A549 (cell line): ENCODE results near the gene HIVEP3. TPM values are rescaled to one million over a fixed set of nuclear protein-coding genes. Genes with fewer than 3 reads are reported as not detected.

ENCODE experiments used
- ATAC-seq, 2 experiments: fragments of 200-7000 bp in 1 of 2; fragments of >200 bp in 1 of 2; cut with Nextera tagmentation in 1 of 2; cut with Tn5 transposase in 1 of 2; 3 replicates each; pipeline versions ENCODE4 v1.8.0 to v1.9.1; 2018 to 2020; ENCODE audit warnings: mild to moderate bottlenecking in 1 of 2, moderate library complexity in 1 of 2
- CTCF ChIA-PET: fragments of 300-600 bp; sonication (Branson Sonifier 250); formaldehyde crosslinking; extraction: SDS; loops from one replicate; lab custom pipeline; 2021; ENCODE audit warnings: antibody characterized with exemption, inconsistent platforms; lab: Yijun Ruan, JAX
- POLR2A ChIA-PET: fragments of 350-600 bp; formaldehyde crosslinking; extraction: SDS; loops from one replicate; lab custom pipeline; 2021; ENCODE audit warnings: antibody characterized with exemption, inconsistent platforms; lab: Yijun Ruan, JAX
- DNase-seq, 2 experiments: peaks; one replicate each; pipeline versions ENCODE4 v3.0.0 to v3.0.0-alpha.2; 2011 to 2016; ENCODE audit warnings: low read depth in 1 of 2, low spot score in 1 of 2
- FAIRE-seq: peaks from 2 replicates; lab custom pipeline; 2011; peaks lifted over from hg19 to GRCh38; lab: Jason Lieb, UNC
- H3K27ac ChIP-seq, 2 experiments: fragments of >200 bp; sonication (Bioruptor Twin); formaldehyde crosslinking; 3 replicates each; pipeline ENCODE4 v1.5.1; 2016 to 2017
- H3K4me1 ChIP-seq: fragments of >200 bp; sonication (Bioruptor Twin); formaldehyde crosslinking; 3 replicates; pipeline ENCODE4 v1.6.1; 2016
- H3K4me2 ChIP-seq: fragments of >200 bp; sonication (Bioruptor Twin); formaldehyde crosslinking; 3 replicates; pipeline ENCODE4 v1.6.1; 2016
- H3K4me3 ChIP-seq: fragments of >200 bp; sonication (Bioruptor Twin); formaldehyde crosslinking; 3 replicates; pipeline ENCODE4 v1.5.1; 2016
- H3K9me3 ChIP-seq: fragments of >200 bp; sonication (Bioruptor Twin); formaldehyde crosslinking; 3 replicates; pipeline ENCODE4 v1.6.1; 2016
- CBX2 ChIP-seq: fragments of 200-600 bp; sonication (generic); IDR thresholded peaks from 2 replicates; pipeline ENCODE4 v1.6.1; 2016; ENCODE audit warnings: low read depth, mild to moderate bottlenecking, borderline replicate concordance
- CHD2 ChIP-seq: fragments of 150-350 bp; IDR thresholded peaks from 2 replicates; pipeline ENCODE4 v1.6.1; 2014; ENCODE audit warnings: low read length; ENCODE audit not compliant: partially characterized antibody
- CHD4 ChIP-seq: fragments of 200-600 bp; sonication (generic); IDR thresholded peaks from 2 replicates; pipeline ENCODE4 v1.6.1; 2016; ENCODE audit warnings: antibody characterized with exemption, mild to moderate bottlenecking, borderline replicate concordance
- E2F6 ChIP-seq: IDR thresholded peaks from 2 replicates; pipeline ENCODE4 v1.6.1; 2012; ENCODE audit warnings: low read depth, borderline replicate concordance
- EHMT2 ChIP-seq: fragments of 200-600 bp; sonication (generic); IDR thresholded peaks from 2 replicates; pipeline ENCODE4 v1.6.1; 2016; ENCODE audit warnings: antibody characterized with exemption, low read depth, mild to moderate bottlenecking, moderate library complexity
- ELK1 ChIP-seq: fragments of 150-350 bp; IDR thresholded peaks from 2 replicates; pipeline ENCODE4 v1.6.1; 2014; ENCODE audit warnings: low read depth, mild to moderate bottlenecking, low read length
- EP300 ChIP-seq, 2 experiments: fragments of >200 bp; sonication (Bioruptor Twin); formaldehyde crosslinking; IDR thresholded peaks; 2 replicates in 1 of 2; 3 replicates in 1 of 2; pipeline ENCODE4 v1.6.1; 2016 to 2017
- ESRRA ChIP-seq: fragments of 150-350 bp; IDR thresholded peaks from 2 replicates; pipeline ENCODE4 v1.6.1; 2014; ENCODE audit warnings: mild to moderate bottlenecking, low read length, borderline replicate concordance
- FOXS1 ChIP-seq: fragments of 250-450 bp; sonication (Bioruptor Pico); IDR thresholded peaks from 2 replicates; pipeline ENCODE4 v1.5.0; 2020; ENCODE audit warnings: mild to moderate bottlenecking, moderate library complexity
- GATA3 ChIP-seq: IDR thresholded peaks from 2 replicates; pipeline ENCODE4 v1.6.1; 2012; ENCODE audit warnings: borderline replicate concordance
- HES2 ChIP-seq: fragments of >200 bp; sonication (Bioruptor Twin); formaldehyde crosslinking; IDR thresholded peaks from 2 replicates; pipeline ENCODE4 v1.6.1; 2016
- HEYL ChIP-seq: fragments of 250-450 bp; sonication (Bioruptor Pico); IDR thresholded peaks from 2 replicates; pipeline ENCODE4 v1.8.0; 2021; ENCODE audit warnings: mild to moderate bottlenecking, moderate library complexity
- HMGXB4 ChIP-seq: fragments of 250-450 bp; sonication (Bioruptor Pico); IDR thresholded peaks from 2 replicates; pipeline ENCODE4 v1.5.0; 2021; ENCODE audit warnings: mild to moderate bottlenecking, moderate library complexity, borderline replicate concordance
- HOXA7 ChIP-seq: fragments of 250-450 bp; sonication (Bioruptor Pico); IDR thresholded peaks from 2 replicates; pipeline ENCODE4 v1.5.0; 2020; ENCODE audit warnings: mild to moderate bottlenecking, moderate library complexity
- MAZ ChIP-seq: fragments of 150-350 bp; IDR thresholded peaks from 2 replicates; pipeline ENCODE4 v1.6.1; 2014; ENCODE audit warnings: antibody characterized with exemption, low read depth, low read length, borderline replicate concordance
- MYC ChIP-seq: IDR thresholded peaks from 2 replicates; pipeline ENCODE4 v1.6.1; 2012; ENCODE audit warnings: mild to moderate bottlenecking, inconsistent platforms, low read length, improper control_type of control experiment, borderline replicate concordance
- POLR2A ChIP-seq: IDR thresholded peaks from 2 replicates; pipeline ENCODE4 v1.6.1; 2012; ENCODE audit warnings: mild to moderate bottlenecking, low read length
- POLR2AphosphoS2 ChIP-seq: conservative IDR thresholded peaks from 2 replicates; pipeline ENCODE4 v1.6.1; 2012; ENCODE audit warnings: low read length, improper control_type of control experiment, inconsistent platforms
- RAD21 ChIP-seq, 2 experiments: fragments of >200 bp in 1 of 2; sonication (Bioruptor Twin) in 1 of 2; formaldehyde crosslinking in 1 of 2; IDR thresholded peaks in 1 of 2; conservative IDR thresholded peaks in 1 of 2; 2 replicates in 1 of 2; 3 replicates in 1 of 2; pipeline ENCODE4 v1.6.1; 2012 to 2018; ENCODE audit warnings: inconsistent platforms in 1 of 2
- RFX5 ChIP-seq: fragments of 450-650 bp; IDR thresholded peaks from 2 replicates; pipeline ENCODE4 v1.7.1; 2014; ENCODE audit warnings: antibody characterized with exemption, mild to moderate bottlenecking, moderate library complexity
- RNF2 ChIP-seq: fragments of 200-600 bp; sonication (generic); IDR thresholded peaks from 2 replicates; pipeline ENCODE4 v1.6.1; 2016; ENCODE audit warnings: low read depth, mild to moderate bottlenecking, antibody characterized with exemption, moderate library complexity, borderline replicate concordance
- TFCP2L1 ChIP-seq: fragments of 250-450 bp; sonication (Bioruptor Pico); IDR thresholded peaks from 2 replicates; pipeline ENCODE4 v1.5.0; 2021; ENCODE audit warnings: mild to moderate bottlenecking
- TP53 ChIP-seq: fragments of 250-450 bp; sonication (Bioruptor Pico); IDR thresholded peaks from 2 replicates; pipeline ENCODE4 v1.5.0; 2021; ENCODE audit warnings: mild to moderate bottlenecking, moderate library complexity
- ZFP36 ChIP-seq: fragments of 450-650 bp; IDR thresholded peaks from 2 replicates; pipeline ENCODE4 v1.6.1; 2014; ENCODE audit warnings: borderline replicate concordance; ENCODE audit not compliant: partially characterized antibody
- WGBS: methylation state at CpG from one replicate; pipeline ENCODE4 v1.1.6; 2017; ENCODE audit errors: missing lambda C conversion rate; 5-methylcytosine and 5-hydroxymethylcytosine counted together
- polyA plus RNA-seq, 4 experiments: library from polyadenylated mRNA; depleted of rRNA in 3 of 4; stranded (reverse); fragments of >200 nt; fragmentation: RNase III in 1 of 4; extraction: RNeasy Plus Mini Kit Qiagen cat#74134 plus additional on column Dnase treatment in 1 of 4; gene quantifications; 2 replicates in 3 of 4; 3 replicates in 1 of 4; pipeline ENCODE4 v1.2.3, GENCODE V29; 2011 to 2017
- TF ChIP-seq, protein P1 (sequence below): fragments of 450-650 bp; IDR thresholded peaks from 2 replicates; pipeline ENCODE4 v1.6.1; 2014; ENCODE audit warnings: antibody characterized with exemption

The HIVEP3 gene
- polyA plus RNA-seq, 2 of the 4 experiments (the other 2 are of a cell fraction), result 1.5 to 2.0 TPM

GRCh38 chr1:41908288-41908895 is 10.3 kb downstream of the HIVEP3 start:
- no peak overlapping the region for H3K27ac ChIP-seq
- TF ChIP-seq GATA3, result no peak
- TF ChIP-seq EP300 (IDR thresholded peaks at IDR 0.05), result no peak
- no peak for TF ChIP-seq HOXA7
- no peak for TF ChIP-seq HES2
- no peak for TF ChIP-seq FOXS1 (CRISPR knock-in tag)
- no peak for TF ChIP-seq CHD2
- no peak for TF ChIP-seq ELK1
- no peak for TF ChIP-seq RFX5
- no peak for TF ChIP-seq ZFP36
- no peak for TF ChIP-seq POLR2A
- TF ChIP-seq CHD4, result no peak
- TF ChIP-seq RNF2, result no peak
- no peak for TF ChIP-seq HMGXB4
- ChIA-PET CTCF (no interaction called here), POLR2A (no interaction called here)
- no peak overlapping the region for H3K4me2 ChIP-seq
- H3K4me3 ChIP-seq, result no peak overlapping the region
- ATAC-seq, result no peak
- H3K9me3 ChIP-seq, result no peaks in the 10 kb centered on the region
- 52% methylated on average over 3 of the region's 3 CpGs for WGBS
- no peaks in the 10 kb centered on the region; the same call in 2 of the 3 replicates for H3K4me1 ChIP-seq
- DNase-seq, result no peak
- no peak for FAIRE-seq

DNA sequence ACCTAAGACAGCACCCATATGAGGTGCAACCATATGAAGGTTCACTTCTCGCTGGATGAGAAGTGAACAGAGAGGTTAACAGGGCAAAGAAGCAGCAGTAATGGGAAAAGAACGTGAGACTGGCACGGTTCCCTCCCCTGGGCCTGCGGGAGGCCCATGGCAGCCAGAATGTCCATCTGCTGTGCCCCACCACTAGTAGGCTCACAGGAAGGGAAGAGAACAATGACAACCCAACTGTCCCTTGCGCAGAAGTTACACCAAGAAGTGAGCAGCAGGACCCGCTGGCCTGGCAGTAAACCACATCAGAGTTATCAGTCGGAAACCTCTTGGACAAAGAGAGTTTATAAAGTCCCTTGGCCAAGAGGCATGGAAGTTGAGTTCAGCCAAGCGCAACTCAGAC is 11.3 kb downstream of the HIVEP3 start:
- DNase-seq (no peak), FAIRE-seq (no peak), ATAC-seq (no peak)
- Histone ChIP-seq H3K4me1 (peaks cover 9% of the 10 kb centered on the region), H3K27ac (no peak overlapping the region), H3K9me3 (no peaks in the 10 kb centered on the region), H3K4me2 (no peak overlapping the region), H3K4me3 (no peak overlapping the region)
- WGBS, result 83% methylated on average over 8 of the region's 8 CpGs
- TF ChIP-seq POLR2AphosphoS2 (no peak), TFCP2L1 (CRISPR knock-in tag) (no peak), RAD21 (conservative IDR thresholded peaks at IDR 0.05 in 1 of 2, IDR thresholded peaks at IDR 0.05 in 1 of 2) (no peak), ELK1 (no peak), EHMT2 (no peak), POLR2A (no peak)
- TF ChIP-seq, protein P1, sequence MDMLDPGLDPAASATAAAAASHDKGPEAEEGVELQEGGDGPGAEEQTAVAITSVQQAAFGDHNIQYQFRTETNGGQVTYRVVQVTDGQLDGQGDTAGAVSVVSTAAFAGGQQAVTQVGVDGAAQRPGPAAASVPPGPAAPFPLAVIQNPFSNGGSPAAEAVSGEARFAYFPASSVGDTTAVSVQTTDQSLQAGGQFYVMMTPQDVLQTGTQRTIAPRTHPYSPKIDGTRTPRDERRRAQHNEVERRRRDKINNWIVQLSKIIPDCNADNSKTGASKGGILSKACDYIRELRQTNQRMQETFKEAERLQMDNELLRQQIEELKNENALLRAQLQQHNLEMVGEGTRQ, result no peak
- CTCF ChIA-PET, result no interaction called here
- POLR2A ChIA-PET, result no interaction called here

- DNase-seq (no peak), FAIRE-seq (no peak), ATAC-seq (no peak)
- Histone ChIP-seq H3K4me2 (no peak overlapping the region), H3K4me1 (peaks cover 14% of the 10 kb centered on the region), H3K9me3 (no peaks in the 10 kb centered on the region), H3K4me3 (no peak overlapping the region), H3K27ac (no peak overlapping the region)
- CTCF ChIA-PET, result interaction anchor here (0.7 kb wide), 1 partner anchor 267 kb away, joined by 3 read pairs; no protein-coding TSS in a partner anchor
- whole genome bisulfite sequencing, result 77% methylated on average over 2 of the region's 2 CpGs
- POLR2A ChIA-PET, result no interaction called here
- TF ChIP-seq E2F6 (no peak), FOXS1 (CRISPR knock-in tag) (no peak), GATA3 (no peak), POLR2AphosphoS2 (no peak), HMGXB4 (no peak), CHD2 (no peak), MYC (no peak), HEYL (CRISPR knock-in tag) (no peak), MAZ (no peak), ZFP36 (no peak), ESRRA (no peak), CBX2 (no peak), TP53 (no peak)
Observed at GRCh38 chr1:41906943-41907342, 11.8 kb downstream of the HIVEP3 start.
